ENCODE measurements around the gene HIVEP3. TPM values are rescaled to one million over a fixed set of nuclear protein-coding genes. Genes with fewer than 3 reads are reported as not detected.

The HIVEP3 gene
- total RNA-seq, 1 experiment from 2014 or later, result 1.2 TPM

GRCh38 chr1:41562328-41562727 is 356.4 kb downstream of the HIVEP3 start:
- H3K27ac Mint-ChIP-seq (ENCODE audit: low read depth, unreplicated experiment), result no peak overlapping the region
- DNase-seq (ENCODE audit: unreplicated experiment), result no peak
- intact Hi-C loops (cut with micrococcal nuclease), result no loop called here
- ChIA-PET POLR2A (no interaction called here), CTCF (no interaction called here)
- TF ChIP-seq CTCF (IDR thresholded peaks at IDR 0.05; ENCODE audit: unreplicated experiment), result no peak
- no peaks in the 10 kb centered on the region for H3K9me3 Mint-ChIP-seq (ENCODE audit: unreplicated experiment)
- no TSS peak for BruUV-seq (replicated peaks)
- H3K36me3 Mint-ChIP-seq (ENCODE audit: insufficient read depth, unreplicated experiment), result peaks cover 8% of the 10 kb centered on the region
- no peak overlapping the region for H3K4me3 Mint-ChIP-seq (ENCODE audit: unreplicated experiment)
- no peaks in the 10 kb centered on the region for H3K27me3 Mint-ChIP-seq (ENCODE audit: insufficient read depth, unreplicated experiment)
- no peaks in the 10 kb centered on the region for H3K4me1 Mint-ChIP-seq (ENCODE audit: insufficient read depth, unreplicated experiment)

GRCh38 chr1:41560931-41561330 is 357.8 kb downstream of the HIVEP3 start:
- peaks cover under 1% of the 10 kb centered on the region for H3K9me3 Mint-ChIP-seq (ENCODE audit: unreplicated experiment)
- H3K36me3 Mint-ChIP-seq (ENCODE audit: insufficient read depth, unreplicated experiment), result peaks cover 5% of the 10 kb centered on the region
- H3K4me3 Mint-ChIP-seq (ENCODE audit: unreplicated experiment), result no peak overlapping the region
- POLR2A ChIA-PET, result interaction anchor here (0.5 kb wide), 1 partner anchor 78 kb away, joined by 3 read pairs; no protein-coding TSS in a partner anchor
- intact Hi-C loops (cut with micrococcal nuclease), result no loop called here
- no peaks in the 10 kb centered on the region for H3K27me3 Mint-ChIP-seq (ENCODE audit: insufficient read depth, unreplicated experiment)
- BruUV-seq (replicated peaks), result no TSS peak
- H3K27ac Mint-ChIP-seq (ENCODE audit: low read depth, unreplicated experiment), result no peak overlapping the region
- DNase-seq (ENCODE audit: unreplicated experiment), result no peak
- no peaks in the 10 kb centered on the region for H3K4me1 Mint-ChIP-seq (ENCODE audit: insufficient read depth, unreplicated experiment)
- CTCF ChIA-PET, result interaction anchor here (0.6 to 1.4 kb wide), 5 partner anchors 13 to 712 kb away, joined by 3 to 4 read pairs (median 3); no protein-coding TSS in a partner anchor
- TF ChIP-seq CTCF (IDR thresholded peaks at IDR 0.05; ENCODE audit: unreplicated experiment), result no peak

GRCh38 chr1:41560496-41560895 is 358.2 kb downstream of the HIVEP3 start:
- no TSS peak for BruUV-seq (replicated peaks)
- DNase-seq (ENCODE audit: unreplicated experiment), result no peak
- TF ChIP-seq CTCF (IDR thresholded peaks at IDR 0.05; ENCODE audit: unreplicated experiment), result no peak
- H3K27me3 Mint-ChIP-seq (ENCODE audit: insufficient read depth, unreplicated experiment), result no peaks in the 10 kb centered on the region
- no peaks in the 10 kb centered on the region for H3K4me1 Mint-ChIP-seq (ENCODE audit: insufficient read depth, unreplicated experiment)
- H3K4me3 Mint-ChIP-seq (ENCODE audit: unreplicated experiment), result no peak overlapping the region
- intact Hi-C loops (cut with micrococcal nuclease), result no loop called here
- H3K27ac Mint-ChIP-seq (ENCODE audit: low read depth, unreplicated experiment), result no peak overlapping the region
- peaks cover 5% of the 10 kb centered on the region for H3K9me3 Mint-ChIP-seq (ENCODE audit: unreplicated experiment)
- POLR2A ChIA-PET, result interaction anchor here (0.5 kb wide), 1 partner anchor 77 kb away, joined by 3 read pairs; no protein-coding TSS in a partner anchor
- H3K36me3 Mint-ChIP-seq (ENCODE audit: insufficient read depth, unreplicated experiment), result peaks cover 5% of the 10 kb centered on the region
- CTCF ChIA-PET, result interaction anchor here (0.6 to 1.4 kb wide), 2 partner anchors 13 to 242 kb away, joined by 3 read pairs; no protein-coding TSS in a partner anchor

- POLR2A ChIA-PET, result no interaction called here
These were observed 359.4 kb downstream of the HIVEP3 start for GRCh38 chr1:41559331-41559730.

More at GRCh38 chr1:41559331-41559730, 359.4 kb downstream of the HIVEP3 start:
- intact Hi-C loops (cut with micrococcal nuclease), result no loop called here
- no TSS peak for BruUV-seq (replicated peaks)
- Mint-ChIP-seq H3K9me3 (ENCODE audit: unreplicated experiment) (peaks cover 8% of the 10 kb centered on the region), H3K4me3 (ENCODE audit: unreplicated experiment) (no peak overlapping the region), H3K36me3 (ENCODE audit: insufficient read depth, unreplicated experiment) (peaks cover 5% of the 10 kb centered on the region), H3K27ac (ENCODE audit: low read depth, unreplicated experiment) (no peak overlapping the region), H3K4me1 (ENCODE audit: insufficient read depth, unreplicated experiment) (no peaks in the 10 kb centered on the region), H3K27me3 (ENCODE audit: insufficient read depth, unreplicated experiment) (no peaks in the 10 kb centered on the region)
- no peak for TF ChIP-seq CTCF (IDR thresholded peaks at IDR 0.05; ENCODE audit: unreplicated experiment)
- CTCF ChIA-PET, result interaction anchor here (0.6 to 1.5 kb wide), 3 partner anchors 14 to 99 kb away, joined by 3 to 6 read pairs (median 3); no protein-coding TSS in a partner anchor
- DNase-seq (ENCODE audit: unreplicated experiment), result no peak

Measured in MCF 10A (cell line).